Gastroesophageal sphincter (tissue), 3 donors: Measurements from ENCODE around the gene CENPV.

ENCODE experiments used
- POLR2A ChIP-seq, 2 donors: fragments of 450-650 bp; IDR thresholded peaks; one replicate each; pipeline ENCODE4 v1.6.1; 2017; ENCODE audit warnings: antibody characterized with exemption in 2 of 2, mild to moderate bottlenecking in 2 of 2, moderate library complexity in 1 of 2
- POLR2AphosphoS5 ChIP-seq: sonication (generic); formaldehyde crosslinking; IDR thresholded peaks from one replicate; pipeline ENCODE4 v1.6.1; 2017; ENCODE audit warnings: antibody characterized with exemption
- TF ChIP-seq, protein P1 (sequence below), 4 experiments: fragments of 200-600 bp in 2 of 4; fragments of 450-650 bp in 2 of 4; sonication (generic) in 1 of 4; IDR thresholded peaks; one replicate each; pipeline ENCODE4 v1.5.1; 2017 to 2019; ENCODE audit warnings: antibody characterized with exemption in 4 of 4, mild to moderate bottlenecking in 2 of 4, moderate library complexity in 2 of 4

DNA sequence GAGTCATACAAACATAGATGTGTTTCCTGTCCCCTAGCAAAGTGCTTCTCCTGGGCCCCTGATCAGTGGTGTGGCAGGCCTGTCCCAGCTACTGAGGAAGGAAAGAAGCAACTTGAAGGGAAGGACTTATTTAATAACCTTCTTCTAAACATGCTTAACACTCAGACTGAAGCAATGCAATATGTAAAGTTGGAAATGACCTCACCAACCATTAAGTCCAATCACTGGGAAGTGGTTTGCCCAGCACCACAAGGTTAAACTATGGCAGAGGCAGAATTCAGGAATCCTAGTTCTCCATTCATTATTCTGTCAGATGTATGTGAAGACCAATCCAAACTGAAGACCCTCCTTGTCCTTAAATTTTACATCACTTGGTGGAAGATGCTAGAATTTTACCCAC lies 39.1 kb downstream of the CENPV start:
- TF ChIP-seq POLR2A (IDR thresholded peaks at IDR 0.05) (no peak), POLR2AphosphoS5 (no peak)
- TF ChIP-seq, protein P1, sequence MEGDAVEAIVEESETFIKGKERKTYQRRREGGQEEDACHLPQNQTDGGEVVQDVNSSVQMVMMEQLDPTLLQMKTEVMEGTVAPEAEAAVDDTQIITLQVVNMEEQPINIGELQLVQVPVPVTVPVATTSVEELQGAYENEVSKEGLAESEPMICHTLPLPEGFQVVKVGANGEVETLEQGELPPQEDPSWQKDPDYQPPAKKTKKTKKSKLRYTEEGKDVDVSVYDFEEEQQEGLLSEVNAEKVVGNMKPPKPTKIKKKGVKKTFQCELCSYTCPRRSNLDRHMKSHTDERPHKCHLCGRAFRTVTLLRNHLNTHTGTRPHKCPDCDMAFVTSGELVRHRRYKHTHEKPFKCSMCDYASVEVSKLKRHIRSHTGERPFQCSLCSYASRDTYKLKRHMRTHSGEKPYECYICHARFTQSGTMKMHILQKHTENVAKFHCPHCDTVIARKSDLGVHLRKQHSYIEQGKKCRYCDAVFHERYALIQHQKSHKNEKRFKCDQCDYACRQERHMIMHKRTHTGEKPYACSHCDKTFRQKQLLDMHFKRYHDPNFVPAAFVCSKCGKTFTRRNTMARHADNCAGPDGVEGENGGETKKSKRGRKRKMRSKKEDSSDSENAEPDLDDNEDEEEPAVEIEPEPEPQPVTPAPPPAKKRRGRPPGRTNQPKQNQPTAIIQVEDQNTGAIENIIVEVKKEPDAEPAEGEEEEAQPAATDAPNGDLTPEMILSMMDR (IDR thresholded peaks at IDR 0.05): no peak
